ENCODE data around the gene NDST3. TPM values are rescaled to one million over a fixed set of nuclear protein-coding genes. Genes with fewer than 3 reads are reported as not detected.

The NDST3 gene
- 0.49 and 0.59 TPM in 2 replicates for total RNA-seq (ENCODE audit: low replicate concordance)

DNA sequence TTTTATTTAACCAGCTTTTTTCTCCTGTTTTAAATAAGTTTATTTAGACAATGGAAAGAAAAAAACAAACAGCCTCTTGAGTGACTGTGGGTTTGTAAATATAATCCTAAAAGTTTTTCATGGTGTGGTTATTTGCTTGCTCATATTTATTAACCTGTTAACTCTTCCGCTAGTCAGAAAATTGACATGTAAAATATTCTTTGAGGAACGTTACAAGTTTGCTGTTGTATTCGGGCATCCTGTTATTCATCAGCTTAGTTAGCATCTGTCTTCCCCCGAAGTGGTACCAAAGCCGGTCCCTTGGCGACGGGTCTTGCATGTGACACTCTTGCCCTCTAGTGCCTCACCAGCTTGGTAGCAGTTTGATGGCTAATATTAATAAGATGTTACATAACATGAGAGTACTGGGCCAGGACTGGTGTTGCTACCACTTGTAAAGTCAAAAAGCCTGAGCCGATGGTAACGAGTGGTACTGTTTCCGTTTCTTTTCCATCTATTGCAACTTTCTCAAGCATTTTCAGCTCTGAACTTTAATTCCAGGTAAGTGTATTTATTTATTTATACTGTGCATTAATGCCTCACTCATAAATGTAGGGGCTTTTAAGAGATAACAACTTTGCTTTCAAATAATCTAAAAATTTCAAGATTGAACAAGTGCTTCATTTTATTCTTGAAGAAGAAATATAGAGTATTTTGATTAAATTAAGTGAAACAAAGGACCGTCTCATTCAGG is at the start of gene NDST3:
NDST3 (plus strand) TSS at position 434 of the 733 bp plus-strand sequence. CDS start 19,425 bp downstream, outside the sequence.
- Histone ChIP-seq H3K27me3 (peaks cover 12% of the 10 kb centered on the region), H3F3A (ENCODE audit: low read depth) (no peaks in the 10 kb centered on the region), H3K4me1 (no peaks in the 10 kb centered on the region), H3K9me3 (ENCODE audit: low read depth) (no peaks in the 10 kb centered on the region), H3K27ac (no peak within 1 kb of the TSS), H2AFZ (replicated peaks) (peak within 1 kb of the TSS; percentile 96), H3K9ac (no peak within 1 kb of the TSS), H3K36me3 (no peaks in the 10 kb centered on the region), H3K4me3 (peak within 1 kb of the TSS; percentile 93), H4K20me1 (ENCODE audit: low read depth) (no peaks in the 10 kb centered on the region), H3K79me2 (ENCODE audit: low read depth) (no peaks in the 10 kb centered on the region), H3K4me2 (peak within 1 kb of the TSS; percentile 62)
- Mint-ChIP-seq H3K36me3 (no peaks in the 10 kb centered on the region), H3K9me3 (no peaks in the 10 kb centered on the region), H3K27ac (no peak within 1 kb of the TSS), H3K4me3 (peak within 1 kb of the TSS; percentile 92), H3K4me1 (peaks cover 4% of the 10 kb centered on the region), H3K27me3 (ENCODE audit: insufficient read depth, low read depth) (no peaks in the 10 kb centered on the region)
- peak; percentile 88 for DNase-seq (ENCODE audit: low spot score)
- TF ChIP-seq EZH2 (IDR thresholded peaks at IDR 0.05): no peak
- TF ChIP-seq, protein P1, sequence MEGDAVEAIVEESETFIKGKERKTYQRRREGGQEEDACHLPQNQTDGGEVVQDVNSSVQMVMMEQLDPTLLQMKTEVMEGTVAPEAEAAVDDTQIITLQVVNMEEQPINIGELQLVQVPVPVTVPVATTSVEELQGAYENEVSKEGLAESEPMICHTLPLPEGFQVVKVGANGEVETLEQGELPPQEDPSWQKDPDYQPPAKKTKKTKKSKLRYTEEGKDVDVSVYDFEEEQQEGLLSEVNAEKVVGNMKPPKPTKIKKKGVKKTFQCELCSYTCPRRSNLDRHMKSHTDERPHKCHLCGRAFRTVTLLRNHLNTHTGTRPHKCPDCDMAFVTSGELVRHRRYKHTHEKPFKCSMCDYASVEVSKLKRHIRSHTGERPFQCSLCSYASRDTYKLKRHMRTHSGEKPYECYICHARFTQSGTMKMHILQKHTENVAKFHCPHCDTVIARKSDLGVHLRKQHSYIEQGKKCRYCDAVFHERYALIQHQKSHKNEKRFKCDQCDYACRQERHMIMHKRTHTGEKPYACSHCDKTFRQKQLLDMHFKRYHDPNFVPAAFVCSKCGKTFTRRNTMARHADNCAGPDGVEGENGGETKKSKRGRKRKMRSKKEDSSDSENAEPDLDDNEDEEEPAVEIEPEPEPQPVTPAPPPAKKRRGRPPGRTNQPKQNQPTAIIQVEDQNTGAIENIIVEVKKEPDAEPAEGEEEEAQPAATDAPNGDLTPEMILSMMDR (IDR thresholded peaks at IDR 0.05): peak; percentile 81

DNA sequence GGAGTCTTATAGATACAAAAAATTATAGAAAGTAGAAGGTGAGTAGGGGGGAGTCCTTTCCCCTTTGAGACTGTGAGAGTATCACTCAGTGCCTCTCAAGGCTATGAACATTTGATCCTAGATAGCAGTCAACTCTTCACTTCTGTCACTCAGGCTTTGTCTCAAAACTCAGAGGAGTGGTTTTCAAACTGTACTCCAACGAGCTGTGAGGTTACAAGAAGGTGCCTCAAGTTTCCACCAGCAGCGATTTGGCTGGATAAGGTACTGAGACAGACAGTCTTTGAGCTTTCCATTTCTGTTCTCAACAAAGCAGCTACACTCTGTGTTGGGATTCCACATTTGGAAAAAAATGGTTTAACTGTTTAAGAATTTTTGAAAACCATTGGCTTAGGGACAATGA is 48.0 kb upstream of the NDST3 start:
- no peaks in the 10 kb centered on the region for H3K4me1 Mint-ChIP-seq
- Histone ChIP-seq H3K79me2 (ENCODE audit: low read depth) (no peaks in the 10 kb centered on the region), H3K9me3 (ENCODE audit: low read depth) (no peaks in the 10 kb centered on the region), H3K4me3 (no peak overlapping the region), H3K36me3 (no peaks in the 10 kb centered on the region), H3K4me2 (no peak overlapping the region), H3F3A (ENCODE audit: low read depth) (no peaks in the 10 kb centered on the region), H4K20me1 (ENCODE audit: low read depth) (no peaks in the 10 kb centered on the region), H2AFZ (replicated peaks) (peak overlapping the region; percentile 76), H3K9ac (no peak overlapping the region), H3K4me1 (peaks cover 8% of the 10 kb centered on the region), H3K27ac (no peak overlapping the region), H3K27me3 (no peaks in the 10 kb centered on the region)
- H3K9me3 Mint-ChIP-seq: no peaks in the 10 kb centered on the region
- no peaks in the 10 kb centered on the region for H3K27me3 Mint-ChIP-seq (ENCODE audit: insufficient read depth, low read depth)
- H3K27ac Mint-ChIP-seq: no peak overlapping the region
- H3K4me3 Mint-ChIP-seq: no peak overlapping the region
- H3K36me3 Mint-ChIP-seq: no peaks in the 10 kb centered on the region
- DNase-seq (ENCODE audit: low spot score): no peak
- TF ChIP-seq, protein P1 (IDR thresholded peaks at IDR 0.05): no peak
- TF ChIP-seq EZH2phosphoT487 (IDR thresholded peaks at IDR 0.05): no peak
- no peak for TF ChIP-seq EZH2 (IDR thresholded peaks at IDR 0.05)

DNA sequence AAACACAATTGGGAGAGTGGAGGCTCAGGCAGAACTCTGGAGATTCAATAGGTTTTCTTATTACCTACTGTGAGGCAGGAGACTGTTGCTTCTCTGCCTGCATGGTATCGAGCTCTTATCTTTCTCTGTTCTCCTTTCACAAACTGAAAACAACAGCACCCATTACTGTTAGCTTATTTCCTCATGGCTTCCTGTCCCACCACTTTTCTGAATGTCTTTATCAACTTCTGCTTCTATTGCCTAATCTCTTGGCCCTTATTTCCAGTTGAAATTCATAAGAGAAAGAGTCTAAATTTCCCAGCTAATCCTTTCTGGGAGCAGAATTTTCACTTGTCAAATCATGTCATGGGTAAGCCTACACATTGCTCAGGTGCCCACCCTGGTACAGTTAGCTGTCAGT is 46.8 kb upstream of the NDST3 start:
- no peak overlapping the region for H3K4me3 Mint-ChIP-seq

More for the DNA sequence above, 46.8 kb upstream of the NDST3 start:
- H3K27me3 Mint-ChIP-seq (ENCODE audit: insufficient read depth, low read depth): no peaks in the 10 kb centered on the region
- H3K27ac Mint-ChIP-seq: no peak overlapping the region
- Histone ChIP-seq H3K27ac (no peak overlapping the region), H2AFZ (replicated peaks) (peak overlapping the region; percentile 76), H3K4me3 (no peak overlapping the region), H3K4me1 (peaks cover 8% of the 10 kb centered on the region), H3K79me2 (ENCODE audit: low read depth) (no peaks in the 10 kb centered on the region), H3K9me3 (ENCODE audit: low read depth) (no peaks in the 10 kb centered on the region), H4K20me1 (ENCODE audit: low read depth) (no peaks in the 10 kb centered on the region), H3K4me2 (peak overlapping the region; percentile 15), H3K27me3 (no peaks in the 10 kb centered on the region), H3K36me3 (no peaks in the 10 kb centered on the region), H3K9ac (no peak overlapping the region), H3F3A (ENCODE audit: low read depth) (no peaks in the 10 kb centered on the region)
- no peak for DNase-seq (ENCODE audit: low spot score)
- no peaks in the 10 kb centered on the region for H3K9me3 Mint-ChIP-seq
- TF ChIP-seq EZH2 (IDR thresholded peaks at IDR 0.05) (no peak), EZH2phosphoT487 (IDR thresholded peaks at IDR 0.05) (no peak)
- TF ChIP-seq, protein P1 (IDR thresholded peaks at IDR 0.05): no peak
- H3K36me3 Mint-ChIP-seq: no peaks in the 10 kb centered on the region
- no peaks in the 10 kb centered on the region for H3K4me1 Mint-ChIP-seq

Measured in neural progenitor cell (in vitro differentiated cells).